ENCODE results near the gene PPFIBP2. TPM values are rescaled to one million over a fixed set of nuclear protein-coding genes. Genes with fewer than 3 reads are reported as not detected.

PPFIBP2 gene
- total and polyA plus RNA-seq, 4 donors, result 7.7 to 51.3 (median 18.6) TPM

DNA sequence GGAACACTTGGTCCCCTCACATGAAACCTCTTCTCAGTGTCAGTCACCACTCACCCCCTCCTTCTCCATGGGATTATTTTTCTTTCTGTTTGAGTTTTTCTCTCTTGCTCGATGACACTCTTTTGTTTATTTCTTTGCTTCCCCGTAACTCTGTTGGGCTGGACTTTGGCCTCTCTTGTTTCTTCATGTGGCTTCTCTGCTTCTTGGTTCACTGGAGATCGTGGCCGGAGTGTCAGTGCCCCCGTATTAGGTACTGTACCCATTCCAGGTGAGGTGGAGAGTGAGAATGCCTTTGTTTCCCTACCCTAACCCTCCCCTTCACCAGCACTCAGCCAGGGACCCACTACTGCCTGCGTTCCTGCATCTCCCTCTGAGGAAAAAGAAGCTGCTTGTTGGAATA, 127.0 kb downstream of the PPFIBP2 start:
- Histone ChIP-seq H3K9me3 (ENCODE audit: control insufficient read depth in 4 of 4, insufficient read depth in 3 of 4, low read length in 3 of 4) (no peaks in the 10 kb centered on the region), H3K27me3 (ENCODE audit: control insufficient read depth in 3 of 3, insufficient read depth in 3 of 3, low read length in 2 of 3) (no peaks in the 10 kb centered on the region), H3K9ac (ENCODE audit: insufficient read depth in 1 of 2, low read length in 2 of 2) (no peak overlapping the region), H3K4me1 (ENCODE audit: control insufficient read depth in 5 of 5, insufficient read depth in 5 of 5, low read length in 5 of 5) (peaks cover 0 to 5% (median 4%) of the 10 kb centered on the region in 5 donors), H3K4me3 (no peak overlapping the region), H3K27ac (ENCODE audit: low read depth in 1 of 2, low read length in 1 of 2) (no peak overlapping the region), H3K36me3 (ENCODE audit: control insufficient read depth in 4 of 4, insufficient read depth in 4 of 4, low read length in 4 of 4) (peaks cover 11 to 21% (median 14%) of the 10 kb centered on the region in 4 donors)
- DNase-seq (no peak), ATAC-seq (ENCODE audit: insufficient read depth, low FRiP score) (no peak)
- WGBS, 2 donors, result 88 to 89% methylated on average over 6 of the region's 6 CpGs
- TF ChIP-seq, protein P1, sequence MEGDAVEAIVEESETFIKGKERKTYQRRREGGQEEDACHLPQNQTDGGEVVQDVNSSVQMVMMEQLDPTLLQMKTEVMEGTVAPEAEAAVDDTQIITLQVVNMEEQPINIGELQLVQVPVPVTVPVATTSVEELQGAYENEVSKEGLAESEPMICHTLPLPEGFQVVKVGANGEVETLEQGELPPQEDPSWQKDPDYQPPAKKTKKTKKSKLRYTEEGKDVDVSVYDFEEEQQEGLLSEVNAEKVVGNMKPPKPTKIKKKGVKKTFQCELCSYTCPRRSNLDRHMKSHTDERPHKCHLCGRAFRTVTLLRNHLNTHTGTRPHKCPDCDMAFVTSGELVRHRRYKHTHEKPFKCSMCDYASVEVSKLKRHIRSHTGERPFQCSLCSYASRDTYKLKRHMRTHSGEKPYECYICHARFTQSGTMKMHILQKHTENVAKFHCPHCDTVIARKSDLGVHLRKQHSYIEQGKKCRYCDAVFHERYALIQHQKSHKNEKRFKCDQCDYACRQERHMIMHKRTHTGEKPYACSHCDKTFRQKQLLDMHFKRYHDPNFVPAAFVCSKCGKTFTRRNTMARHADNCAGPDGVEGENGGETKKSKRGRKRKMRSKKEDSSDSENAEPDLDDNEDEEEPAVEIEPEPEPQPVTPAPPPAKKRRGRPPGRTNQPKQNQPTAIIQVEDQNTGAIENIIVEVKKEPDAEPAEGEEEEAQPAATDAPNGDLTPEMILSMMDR (IDR thresholded peaks at IDR 0.05; ENCODE audit: control extremely low read depth, extremely low read depth), result no peak

DNA sequence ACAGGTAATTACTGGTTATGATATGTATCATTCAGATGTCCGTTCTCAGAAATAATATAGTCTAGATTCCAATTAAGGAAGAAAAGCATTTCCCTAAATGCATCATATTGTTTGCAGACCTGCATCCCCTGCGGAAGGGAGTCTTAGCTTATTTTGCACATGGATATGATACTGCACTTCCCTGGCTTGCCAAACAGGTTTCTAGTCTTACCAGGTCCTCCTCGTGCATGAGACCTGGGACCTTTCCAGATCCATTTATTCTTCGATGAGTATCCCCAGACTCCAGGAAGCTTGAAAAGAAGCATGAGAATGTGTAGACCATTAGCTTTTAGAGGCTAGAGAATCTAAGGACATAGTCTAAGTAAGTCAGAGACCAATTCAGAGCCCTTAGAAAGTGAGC, 128.9 kb downstream of the PPFIBP2 start:
- WGBS, 2 donors, result 55 to 85% methylated on average over 4 of the region's 4 CpGs
- DNase-seq (no peak), ATAC-seq (ENCODE audit: insufficient read depth, low FRiP score) (no peak)
- H3K4me3 ChIP-seq, result no peak overlapping the region
- H3K9me3 ChIP-seq (ENCODE audit: control insufficient read depth in 4 of 4, insufficient read depth in 3 of 4, low read length in 3 of 4), result no peaks in the 10 kb centered on the region
- H3K27ac ChIP-seq (ENCODE audit: low read depth in 1 of 2, low read length in 1 of 2), result no peak overlapping the region
- TF ChIP-seq, protein P1 (IDR thresholded peaks at IDR 0.05; ENCODE audit: control extremely low read depth, extremely low read depth), result no peak
- H3K4me1 ChIP-seq (ENCODE audit: control insufficient read depth in 5 of 5, insufficient read depth in 5 of 5, low read length in 5 of 5), result peaks cover 0 to 5% (median 4%) of the 10 kb centered on the region in 5 donors
- H3K9ac ChIP-seq (ENCODE audit: insufficient read depth in 1 of 2, low read length in 2 of 2), result no peak overlapping the region
- peaks cover 9 to 17% (median 12%) of the 10 kb centered on the region in 4 donors for H3K36me3 ChIP-seq (ENCODE audit: control insufficient read depth in 4 of 4, insufficient read depth in 4 of 4, low read length in 4 of 4)
- H3K27me3 ChIP-seq (ENCODE audit: control insufficient read depth in 3 of 3, insufficient read depth in 3 of 3, low read length in 2 of 3), result no peaks in the 10 kb centered on the region

DNA sequence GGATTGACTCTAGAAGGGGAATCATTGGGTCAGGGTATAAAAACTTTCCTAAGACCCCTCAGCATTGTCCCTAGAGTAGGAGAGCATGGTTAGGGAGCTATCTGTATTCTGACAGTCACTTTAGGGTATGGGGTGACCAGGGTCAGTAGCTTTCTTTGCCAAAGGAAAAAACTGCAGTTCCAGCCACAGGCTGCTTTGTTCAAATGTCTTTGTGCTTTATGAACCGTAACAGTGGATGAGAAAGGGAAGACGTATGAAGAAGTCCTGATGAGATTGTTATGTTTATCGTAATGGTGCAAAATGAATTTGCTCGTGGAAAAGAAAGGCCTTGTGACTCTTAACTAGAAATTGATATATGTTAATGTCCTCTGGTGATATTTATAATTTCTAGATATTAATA, 129.5 kb downstream of the PPFIBP2 start:
- peaks cover 11 to 18% (median 12%) of the 10 kb centered on the region in 4 donors for H3K36me3 ChIP-seq (ENCODE audit: control insufficient read depth in 4 of 4, insufficient read depth in 4 of 4, low read length in 4 of 4)
- TF ChIP-seq, protein P1 (IDR thresholded peaks at IDR 0.05; ENCODE audit: control extremely low read depth, extremely low read depth), result no peak
- no peaks in the 10 kb centered on the region for H3K9me3 ChIP-seq (ENCODE audit: control insufficient read depth in 4 of 4, insufficient read depth in 3 of 4, low read length in 3 of 4)
- H3K4me1 ChIP-seq (ENCODE audit: control insufficient read depth in 5 of 5, insufficient read depth in 5 of 5, low read length in 5 of 5), result peaks cover 0 to 5% (median 4%) of the 10 kb centered on the region in 5 donors
- no peak for DNase-seq
- no peak overlapping the region for H3K9ac ChIP-seq (ENCODE audit: insufficient read depth in 1 of 2, low read length in 2 of 2)
- H3K27ac ChIP-seq (ENCODE audit: low read depth in 1 of 2, low read length in 1 of 2), result no peak overlapping the region
- ATAC-seq (ENCODE audit: insufficient read depth, low FRiP score), result no peak
- H3K4me3 ChIP-seq, result no peak overlapping the region
- 83 to 86% methylated on average over 4 of the region's 4 CpGs for WGBS, 2 donors
- no peaks in the 10 kb centered on the region for H3K27me3 ChIP-seq (ENCODE audit: control insufficient read depth in 3 of 3, insufficient read depth in 3 of 3, low read length in 2 of 3)

DNA sequence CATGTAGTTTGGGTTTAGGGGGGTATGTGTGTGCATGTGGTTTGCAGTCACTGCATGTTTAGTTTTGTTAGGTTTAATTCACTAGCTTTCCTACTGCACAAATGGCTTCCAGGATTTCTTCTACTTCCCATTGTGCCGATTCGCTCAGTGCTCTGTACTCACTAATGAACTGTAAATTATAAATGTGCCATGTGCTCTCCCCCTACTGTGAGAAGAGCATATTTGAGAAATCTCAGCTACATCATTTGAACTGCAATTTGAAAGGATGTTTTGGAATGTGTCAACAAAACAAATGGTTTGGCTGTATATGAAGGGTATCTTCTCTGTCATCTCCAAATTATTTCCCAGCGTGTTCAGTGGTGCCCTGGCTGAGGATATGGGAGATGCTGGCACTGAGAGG, 131.4 kb downstream of the PPFIBP2 start:
- TF ChIP-seq, protein P1 (IDR thresholded peaks at IDR 0.05; ENCODE audit: control extremely low read depth, extremely low read depth), result no peak
- ATAC-seq (ENCODE audit: insufficient read depth, low FRiP score) (no peak), DNase-seq (peak in 2 of 3 donors; percentile 51 to 60)
- Histone ChIP-seq H3K4me3 (no peak overlapping the region), H3K36me3 (ENCODE audit: control insufficient read depth in 4 of 4, insufficient read depth in 4 of 4, low read length in 4 of 4) (peaks cover 11 to 25% (median 23%) of the 10 kb centered on the region in 4 donors), H3K27ac (ENCODE audit: low read depth in 1 of 2, low read length in 1 of 2) (no peak overlapping the region), H3K9me3 (ENCODE audit: control insufficient read depth in 4 of 4, insufficient read depth in 3 of 4, low read length in 3 of 4) (no peaks in the 10 kb centered on the region), H3K9ac (ENCODE audit: insufficient read depth in 1 of 2, low read length in 2 of 2) (no peak overlapping the region), H3K4me1 (ENCODE audit: control insufficient read depth in 5 of 5, insufficient read depth in 5 of 5, low read length in 5 of 5) (peaks cover 0 to 5% (median 0%) of the 10 kb centered on the region in 5 donors), H3K27me3 (ENCODE audit: control insufficient read depth in 3 of 3, insufficient read depth in 3 of 3, low read length in 2 of 3) (no peaks in the 10 kb centered on the region)
- WGBS, 2 donors, result 74 to 86% methylated on average over 3 of the region's 3 CpGs

All from lung (tissue), 12 donors.